DMS114 treated with DMSO at 0.1 percent for 48 hours (cell line): ENCODE measurements around the gene CDK5R2.

Experiments
- DNase-seq: peaks from one replicate; lab custom pipeline; 2025; ENCODE audit not compliant: unreplicated experiment; lab: John Stamatoyannopoulos, UW

The CDK5R2 gene

GRCh38 chr2:218961651-218962570 lies 2.4 kb downstream of the CDK5R2 start:
- DNase-seq: no peak

- no peak for DNase-seq
Measured at GRCh38 chr2:218962859-218963492, 3.5 kb downstream of the CDK5R2 start.

GRCh38 chr2:218963601-218964000 lies 4.1 kb downstream of the CDK5R2 start:
- no peak for DNase-seq

- DNase-seq: no peak
Measured at GRCh38 chr2:218964041-218964771, 4.7 kb downstream of the CDK5R2 start.

- DNase-seq: no peak
Measured at GRCh38 chr2:218970894-218971293, 11.4 kb downstream of the CDK5R2 start.

- DNase-seq: no peak
Measured at GRCh38 chr2:218975060-218975777, 15.8 kb downstream of the CDK5R2 start.

- peak; percentile 81 for DNase-seq
Measured at GRCh38 chr2:218979846-218980734, 20.6 kb downstream of the CDK5R2 start.

GRCh38 chr2:218980735-218981389 lies 21.4 kb downstream of the CDK5R2 start:
- DNase-seq: no peak

GRCh38 chr2:218981390-218981880 lies 22.0 kb downstream of the CDK5R2 start:
- DNase-seq: no peak

- DNase-seq: no peak
Measured at GRCh38 chr2:218981881-218982585, 22.6 kb downstream of the CDK5R2 start.

GRCh38 chr2:218982586-218983262 lies 23.3 kb downstream of the CDK5R2 start:
- DNase-seq: no peak

- no peak for DNase-seq
Measured at GRCh38 chr2:218983263-218983933, 23.9 kb downstream of the CDK5R2 start.

- DNase-seq: no peak
Measured at GRCh38 chr2:218983934-218984238, 24.4 kb downstream of the CDK5R2 start.

- no peak for DNase-seq
Measured at GRCh38 chr2:218984239-218985020, 25.0 kb downstream of the CDK5R2 start.

- no peak for DNase-seq
Measured at GRCh38 chr2:218985021-218985324, 25.5 kb downstream of the CDK5R2 start, which contains the start of gene FEV. Gene FEV, minus strand, starts transcription at chr2:218985184. Its CDS starts 109 bp downstream, at chr2:218985075.

- no peak for DNase-seq
Measured at GRCh38 chr2:218985325-218986091, 26.0 kb downstream of the CDK5R2 start.
